GM18511 (cell line): ENCODE data around the gene PTH1R.

Experiments used
- ATAC-seq: cut with Tn5 transposase; IDR thresholded peaks from one replicate; pipeline ENCODE4 v1.9.1; 2021; ENCODE audit warnings: mild to moderate bottlenecking, moderate library complexity; ENCODE audit not compliant: unreplicated experiment

PTH1R gene

DNA sequence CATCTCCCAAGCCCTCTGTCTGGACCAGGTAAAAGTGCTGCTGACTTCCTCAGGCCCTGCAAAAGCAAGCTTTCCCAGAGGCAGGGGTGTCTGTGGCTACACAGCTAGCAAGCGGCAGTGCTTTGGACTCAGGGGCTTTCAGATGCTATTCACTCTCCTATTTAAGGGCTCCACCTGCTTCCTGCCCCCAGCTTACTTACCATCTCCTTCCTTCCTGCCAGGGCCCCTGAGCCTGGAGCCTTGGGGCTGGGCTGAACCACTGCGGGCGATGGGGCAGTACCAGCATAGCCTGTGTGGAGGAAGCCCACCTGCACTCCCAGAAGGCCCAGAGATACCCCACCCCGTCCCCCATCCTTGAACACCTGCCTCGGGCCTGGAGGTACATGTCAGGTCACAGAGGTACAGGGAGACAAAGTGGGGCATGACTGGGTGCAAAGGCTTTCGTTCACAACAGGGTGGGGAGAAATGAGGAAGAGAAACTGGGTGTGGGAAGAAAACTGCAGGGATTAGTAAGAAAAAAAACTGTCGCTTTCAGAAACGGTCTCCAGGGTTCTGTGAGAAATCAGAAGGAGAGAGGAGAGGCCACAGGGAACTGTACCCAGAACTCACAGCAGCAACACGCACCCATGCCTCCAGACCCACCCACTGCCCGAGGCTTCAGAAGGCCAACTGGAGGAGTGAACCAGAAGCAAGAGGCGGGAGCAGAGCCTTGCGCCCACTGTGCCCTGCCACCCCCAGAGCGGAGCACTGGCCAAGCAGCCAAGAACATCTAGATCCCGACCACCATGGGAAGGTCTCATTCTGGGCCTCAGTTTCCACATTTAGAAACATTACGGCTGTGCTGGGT, 49.6 kb downstream of the PTH1R start:
- ATAC-seq: peak; percentile 71

DNA sequence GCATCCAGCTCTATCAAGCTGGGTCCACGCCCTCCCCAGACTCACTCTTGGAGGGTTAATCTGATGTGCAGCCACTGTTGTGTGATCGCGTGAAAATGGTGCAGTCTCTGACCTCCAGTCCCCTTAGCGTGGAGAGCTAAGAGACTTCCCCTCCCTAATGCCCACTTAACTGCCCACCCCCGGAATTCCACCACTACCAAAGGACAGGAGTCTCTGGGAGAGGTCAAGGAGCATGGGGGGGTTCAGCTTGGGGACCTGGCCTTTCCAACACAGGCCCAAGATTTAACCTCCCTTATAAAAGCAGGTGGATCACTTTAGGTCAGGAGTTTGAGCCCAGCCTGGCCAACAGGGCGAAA, 50.2 kb downstream of the PTH1R start:
- no peak for ATAC-seq

DNA sequence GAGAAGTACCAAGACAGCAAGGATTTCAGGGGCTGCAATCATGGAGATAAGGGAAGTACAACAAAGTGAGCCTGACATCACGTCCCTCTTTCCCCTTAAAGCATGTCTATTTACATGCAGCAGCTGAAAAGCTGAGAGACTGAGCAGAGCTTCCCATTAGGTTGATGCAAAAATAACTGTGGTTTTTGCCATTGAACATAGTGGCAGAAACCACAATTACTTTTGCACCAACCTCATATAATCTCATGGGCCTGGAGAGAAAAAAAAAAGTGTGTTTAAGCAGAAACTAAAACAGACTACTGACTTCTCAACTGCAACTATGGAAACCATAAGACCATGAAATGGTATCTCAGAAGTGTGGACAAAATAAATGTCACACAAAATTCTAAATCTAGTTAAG, 50.8 kb downstream of the PTH1R start:
- no peak for ATAC-seq

DNA sequence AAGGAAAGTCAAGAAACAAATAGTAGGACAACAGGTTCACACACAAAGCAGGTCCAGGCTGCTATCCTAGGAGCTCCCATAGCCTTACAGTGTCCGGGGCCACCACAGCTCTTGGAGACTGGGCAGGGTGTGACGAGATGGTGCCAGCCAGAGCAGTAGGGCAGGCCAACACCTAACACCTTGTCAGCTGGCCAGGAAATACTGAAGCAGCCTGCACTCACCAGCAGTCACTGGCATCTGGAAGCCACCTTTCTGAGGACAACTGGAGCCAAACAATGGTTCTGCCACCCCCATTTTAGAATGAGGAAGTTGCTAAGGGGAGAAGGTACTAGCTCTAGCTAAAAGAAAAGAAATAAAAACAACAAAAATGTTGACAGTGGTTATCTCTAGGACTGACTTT, 51.8 kb downstream of the PTH1R start:
- no peak for ATAC-seq

DNA sequence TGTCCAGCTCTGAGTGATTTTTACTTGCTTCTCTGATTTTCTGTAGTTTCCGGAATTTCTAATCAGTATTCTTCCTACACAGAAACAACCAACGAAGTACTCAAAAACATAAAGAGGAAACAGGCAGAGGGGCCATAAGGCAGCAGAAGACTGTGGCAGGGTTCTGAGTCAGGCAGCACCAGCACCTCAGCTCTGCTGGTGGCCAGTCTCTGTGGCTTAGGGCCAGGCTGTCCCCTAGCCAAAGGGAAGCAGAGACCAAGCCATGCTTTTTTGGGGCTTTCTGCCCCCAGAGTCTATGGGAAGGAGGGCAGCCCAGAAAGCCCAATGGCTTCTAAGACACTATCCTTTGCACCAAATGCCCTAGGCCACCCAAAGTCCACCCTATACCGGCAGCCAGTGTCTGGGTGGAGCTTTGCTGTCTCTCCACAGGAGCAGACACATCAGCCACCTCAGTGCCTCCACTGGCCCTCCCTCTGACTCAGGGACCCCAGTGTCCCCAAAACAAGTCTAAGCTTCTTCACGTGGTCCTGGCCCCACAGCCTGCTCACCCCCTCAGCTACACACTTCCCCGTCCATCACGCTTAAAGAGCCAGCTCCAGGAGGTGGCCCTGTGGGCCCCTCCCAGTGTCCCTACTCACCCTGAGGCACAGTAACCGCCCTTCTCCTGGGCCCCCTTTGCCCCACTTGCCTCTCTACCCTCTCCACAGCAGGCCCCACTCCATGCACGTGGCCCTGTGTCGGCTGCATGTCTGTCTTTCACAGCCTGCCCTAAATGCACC, 52.8 kb downstream of the PTH1R start:
- no peak for ATAC-seq

DNA sequence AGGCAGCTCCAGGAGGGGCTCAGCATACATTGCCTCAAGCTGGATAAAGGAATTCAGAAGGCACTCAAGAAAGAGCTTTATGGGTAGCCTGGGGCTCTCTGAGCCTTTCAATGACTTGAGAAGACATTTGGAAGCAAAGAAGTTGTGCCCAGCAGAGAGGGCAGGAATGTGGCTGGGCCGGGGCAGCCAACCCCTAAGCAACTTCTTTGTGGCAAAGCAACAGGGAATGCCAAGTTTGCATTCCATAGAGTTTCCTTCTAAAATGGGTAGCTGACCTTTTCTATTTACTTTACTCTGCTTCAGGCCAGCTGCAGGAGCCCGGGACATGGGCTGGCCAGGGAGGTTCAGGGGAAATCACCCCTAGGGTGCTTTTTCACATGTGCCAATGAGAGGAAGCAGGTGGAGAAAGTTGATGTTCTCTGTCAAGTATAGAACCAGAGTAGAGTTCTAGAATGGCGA, 53.5 kb downstream of the PTH1R start:
- ATAC-seq: no peak

DNA sequence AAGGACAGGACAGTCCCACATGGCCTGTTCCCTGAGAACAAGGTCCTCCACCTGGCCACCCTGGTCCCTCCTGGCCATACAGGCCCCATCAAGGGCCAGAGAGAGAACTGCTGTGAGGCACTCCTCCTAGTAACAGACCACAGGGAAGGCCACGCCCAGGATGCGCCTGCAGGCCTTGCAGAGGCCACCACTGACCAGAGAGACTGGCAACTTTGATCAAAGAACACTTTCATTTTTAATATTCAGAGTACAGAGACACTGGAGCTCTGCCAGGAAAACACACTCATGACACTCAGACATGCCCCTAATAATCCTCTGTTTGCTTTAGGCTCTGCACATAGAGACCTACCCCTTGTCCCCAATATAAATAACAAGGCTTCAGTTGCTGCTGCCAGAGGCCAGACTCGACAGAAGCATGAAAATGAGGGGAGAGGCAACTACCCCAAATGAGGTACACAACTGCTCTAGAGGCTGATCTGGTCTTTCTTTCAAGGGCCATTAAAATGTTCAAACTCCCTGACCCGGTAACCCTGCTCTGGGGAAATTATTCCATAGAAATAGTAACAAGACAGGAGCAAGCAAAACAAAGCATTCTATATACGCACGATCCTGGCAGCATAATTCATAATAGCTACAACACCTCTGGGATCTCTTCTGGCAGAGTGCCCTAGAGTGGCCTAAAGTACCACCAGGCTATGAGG, 54.3 kb downstream of the PTH1R start:
- no peak for ATAC-seq

DNA sequence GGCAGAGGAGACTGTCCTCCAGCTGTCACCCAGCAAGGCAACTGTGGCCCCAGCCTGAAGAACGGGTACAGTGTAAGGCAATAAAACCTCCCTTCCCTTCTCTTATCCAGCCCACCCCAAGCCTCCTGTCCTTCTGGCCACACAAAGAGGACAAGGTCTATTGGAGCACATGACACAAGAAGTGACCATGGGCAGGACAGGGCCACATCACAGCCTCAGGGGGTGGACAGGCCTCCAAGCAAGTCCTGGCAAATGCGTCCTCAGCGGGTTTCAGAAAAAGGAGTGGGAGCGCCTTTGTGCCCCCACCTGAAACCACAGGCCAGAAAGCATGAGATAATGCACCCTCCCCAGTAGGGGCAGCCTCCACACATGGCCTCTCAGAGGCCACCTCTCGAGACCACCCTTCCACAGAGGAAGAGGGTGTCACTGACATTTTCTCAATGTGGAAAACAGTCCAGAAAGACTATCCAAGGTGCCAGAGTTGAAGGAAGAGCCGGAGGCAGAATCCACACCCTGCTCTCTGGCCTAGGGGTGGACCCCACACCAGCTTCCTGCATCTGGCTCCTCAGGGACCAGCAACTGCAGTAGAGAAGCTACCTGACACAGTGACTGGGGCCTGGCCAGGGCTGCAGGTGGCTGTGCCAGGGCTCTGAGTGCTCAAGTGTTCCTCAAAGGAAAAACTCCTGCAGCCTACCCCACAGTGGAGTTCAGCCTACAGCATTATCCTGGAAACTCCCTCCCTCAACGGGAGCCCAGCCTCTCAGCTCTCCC, 55.1 kb downstream of the PTH1R start:
- ATAC-seq: no peak

DNA sequence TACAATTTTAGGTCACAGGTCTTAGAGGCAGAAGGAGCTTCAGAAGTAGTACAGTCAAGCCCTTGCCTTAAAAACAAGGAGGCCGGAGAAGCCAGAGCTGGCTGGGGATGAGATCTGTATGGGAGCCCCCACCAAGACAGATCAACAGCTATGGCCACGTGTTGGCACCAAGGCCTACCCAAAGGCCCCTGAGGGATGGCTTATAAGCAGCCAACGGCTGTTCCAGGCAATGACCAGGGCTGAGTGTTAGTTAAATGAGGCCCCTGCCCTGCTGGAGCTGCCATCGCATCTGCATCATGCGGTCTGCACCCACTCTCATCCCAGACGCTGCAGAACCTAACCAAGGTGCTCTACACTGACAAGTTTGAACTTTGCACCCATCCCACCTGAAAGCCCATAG, 55.7 kb downstream of the PTH1R start:
- ATAC-seq: no peak

DNA sequence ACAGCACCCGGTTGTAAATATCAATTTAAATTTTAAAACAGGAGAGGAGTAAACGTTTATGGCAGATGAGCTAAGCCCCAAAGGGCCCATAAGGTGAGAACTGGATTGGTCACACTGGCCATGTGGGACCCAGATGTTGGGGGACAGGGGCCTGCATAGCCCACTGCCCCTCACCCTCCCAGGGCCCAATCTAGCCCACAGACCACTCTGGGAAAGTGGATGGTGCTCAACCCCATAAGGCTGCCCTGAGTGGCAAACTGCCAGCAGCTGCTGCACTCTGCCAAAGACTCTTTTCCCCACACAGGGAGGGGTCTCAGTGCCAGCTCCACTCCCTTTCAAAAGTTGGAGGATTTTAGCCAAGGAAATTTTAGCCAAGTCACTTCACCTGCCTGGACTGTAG, 56.6 kb downstream of the PTH1R start:
- no peak for ATAC-seq

DNA sequence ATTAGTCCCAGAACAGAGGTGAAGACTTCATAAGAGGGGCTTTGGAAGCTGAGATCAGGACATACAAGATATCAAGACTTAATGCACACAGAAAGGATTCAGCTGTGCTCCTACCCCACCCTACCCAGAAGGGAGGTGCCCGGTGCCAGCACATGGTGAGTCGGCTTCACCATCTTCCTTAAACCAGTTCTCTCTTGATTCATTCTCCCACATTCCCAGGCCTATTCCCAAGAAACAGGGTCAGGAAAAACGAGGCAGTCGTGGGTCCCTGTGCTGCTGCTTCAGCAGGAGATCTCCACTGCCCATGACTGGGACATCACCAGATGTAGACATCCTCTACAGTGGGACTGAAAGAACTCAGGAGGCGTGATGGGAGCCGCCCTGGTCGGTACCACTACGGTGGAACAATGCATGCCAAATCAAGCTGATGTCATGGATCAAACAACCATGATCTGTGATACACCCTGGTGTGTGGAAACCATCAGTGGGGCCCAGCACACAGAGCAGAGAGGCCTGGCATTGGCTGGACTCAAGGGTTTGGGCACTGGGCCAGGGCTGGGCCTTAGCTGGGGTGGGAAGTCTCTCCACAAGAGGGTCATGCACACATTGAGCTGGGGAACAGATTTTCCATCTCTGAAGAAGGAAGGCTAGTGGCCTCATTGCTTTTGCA, 57.1 kb downstream of the PTH1R start:
- no peak for ATAC-seq

DNA sequence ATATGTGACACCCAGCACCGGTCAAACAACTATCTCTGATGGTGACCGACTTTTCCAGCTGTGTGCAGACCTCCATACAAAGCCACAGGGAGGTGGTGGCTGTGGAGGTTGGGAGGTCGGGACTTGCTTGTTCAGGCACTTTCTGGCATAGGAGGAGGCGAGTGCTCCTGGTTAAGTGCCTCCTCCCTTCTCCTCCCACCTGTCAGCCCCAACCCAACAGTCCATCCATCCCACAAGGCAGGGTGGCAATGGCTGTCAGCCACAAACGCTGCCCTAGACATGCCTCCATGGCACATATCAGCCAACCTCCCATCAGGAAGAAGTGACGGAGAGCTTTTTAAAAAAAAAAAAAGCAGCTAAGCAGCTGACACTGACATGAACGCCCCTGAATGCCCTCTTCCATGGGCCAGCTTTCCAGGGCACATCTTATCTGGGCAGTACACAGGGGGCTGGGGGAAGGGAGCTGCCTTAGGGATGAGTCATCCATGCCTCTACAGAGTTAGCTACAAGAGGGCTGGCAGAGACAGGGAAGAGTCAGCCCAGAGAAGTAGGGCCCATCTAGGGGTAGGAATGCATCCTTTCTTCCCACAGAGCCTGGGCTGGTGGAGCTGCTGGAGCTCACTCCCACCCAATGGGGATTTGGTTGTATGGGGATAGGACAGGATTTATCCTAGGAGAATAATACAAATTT, 57.8 kb downstream of the PTH1R start:
- ATAC-seq: no peak

DNA sequence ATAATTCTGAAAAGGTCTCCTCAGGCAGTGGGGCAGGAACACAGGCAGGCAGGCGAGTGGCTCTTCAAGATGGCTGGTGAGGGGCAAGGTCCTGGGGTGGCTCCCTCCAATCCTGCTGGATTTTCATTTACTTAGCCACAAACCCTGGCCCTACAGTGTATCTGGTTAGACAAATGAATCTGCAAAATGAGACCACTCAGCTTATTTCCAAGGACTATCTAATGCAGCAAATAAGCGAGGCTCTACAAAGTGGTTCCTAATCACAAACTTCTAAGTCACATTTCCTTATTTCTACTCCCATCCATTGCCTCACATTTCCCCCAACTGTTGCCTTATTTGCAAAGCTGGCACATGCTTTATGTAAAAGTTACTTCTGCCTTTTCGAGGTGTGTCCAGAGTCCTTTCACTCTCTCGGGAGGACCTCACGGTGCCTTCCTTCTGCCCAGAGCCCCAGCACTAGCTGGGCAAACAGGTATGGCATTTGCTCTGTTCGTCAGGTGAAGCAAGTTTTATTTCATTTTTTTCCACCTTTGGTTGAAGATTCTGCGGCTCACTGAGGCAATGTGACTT, 58.6 kb downstream of the PTH1R start:
- no peak for ATAC-seq

DNA sequence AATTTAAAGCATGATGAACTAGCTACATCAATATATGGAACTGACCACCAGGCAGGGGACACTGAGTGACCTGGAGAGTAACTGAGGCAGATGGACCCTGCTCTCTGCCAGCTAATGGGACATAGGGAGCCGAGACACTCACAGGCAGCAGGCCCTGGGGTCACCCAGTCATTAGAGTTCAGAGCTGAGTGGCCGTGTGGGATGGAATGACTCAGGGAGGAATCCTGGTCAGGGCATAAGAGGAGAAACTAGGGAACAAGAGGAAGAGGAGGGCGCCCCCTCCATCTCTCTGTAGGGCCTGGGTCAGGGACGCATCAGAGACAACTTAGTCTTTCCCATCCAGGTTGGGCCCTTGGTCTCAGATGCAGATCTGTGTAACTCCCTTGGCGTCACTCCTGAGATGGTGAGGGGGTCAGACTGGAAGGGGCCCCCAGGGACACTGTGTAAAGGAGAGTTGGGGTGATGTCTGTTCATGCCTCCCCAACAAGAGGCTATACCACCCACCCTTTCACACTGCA, 59.3 kb downstream of the PTH1R start:
- no peak for ATAC-seq

DNA sequence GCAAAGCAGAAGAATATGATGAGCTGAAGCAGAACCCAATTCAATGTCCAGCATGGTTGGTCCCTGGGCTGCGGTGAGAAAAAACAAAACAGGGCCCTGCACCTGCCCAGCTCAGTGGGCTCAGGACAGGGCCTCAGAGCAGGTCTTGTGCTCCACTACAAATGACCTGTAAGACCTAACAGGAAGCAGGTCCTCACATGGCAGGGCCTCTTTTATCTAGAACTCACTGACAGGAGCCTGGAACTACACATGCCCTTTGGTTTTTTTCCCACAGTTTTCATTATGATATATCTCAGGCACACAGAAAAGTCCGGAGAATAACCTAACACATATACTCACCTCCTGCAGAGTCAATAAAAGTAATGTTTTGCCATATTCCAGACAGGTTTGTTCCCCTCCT, 60.6 kb downstream of the PTH1R start:
- ATAC-seq: no peak

DNA sequence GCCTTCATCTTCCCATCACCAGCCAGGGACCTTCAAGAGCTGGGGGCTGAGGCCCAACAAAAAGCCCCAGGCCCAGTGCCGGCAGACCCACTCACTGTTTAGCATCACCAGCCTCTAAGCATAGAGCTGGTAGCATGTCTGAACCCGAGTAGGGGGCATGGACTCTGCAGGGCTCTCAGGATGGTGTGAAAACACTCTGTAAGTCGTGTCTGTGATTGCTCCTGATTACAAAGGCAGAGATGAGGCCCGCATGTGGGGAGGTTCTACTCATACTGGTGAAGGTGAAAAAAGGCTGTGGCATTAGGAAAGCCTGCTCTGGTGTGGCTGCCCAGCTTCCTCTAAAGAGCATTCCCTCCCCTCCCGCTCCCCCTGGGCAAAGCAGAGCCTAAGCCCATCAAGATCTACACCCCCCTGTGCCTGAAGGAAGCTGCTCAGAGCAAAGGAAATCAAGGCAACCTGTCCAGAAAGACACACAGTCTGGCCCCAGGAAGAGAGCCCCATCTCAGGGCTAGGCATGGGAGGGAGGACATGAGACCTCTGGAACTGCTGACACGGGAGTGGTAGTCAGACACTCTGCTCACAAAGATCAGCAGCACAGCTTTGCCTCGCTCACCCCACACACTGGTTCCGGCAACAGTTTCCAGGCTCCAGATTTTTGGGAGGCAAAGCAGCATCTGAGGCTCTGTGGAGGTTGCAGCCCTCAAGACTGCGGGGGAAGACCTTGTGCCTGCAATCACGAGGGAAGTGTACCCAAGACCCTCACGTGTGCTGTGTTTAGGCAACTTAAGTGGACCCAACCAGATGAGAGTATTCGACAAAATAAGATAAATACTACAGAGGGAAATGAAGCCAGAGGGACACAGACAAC, 62.3 kb downstream of the PTH1R start:
- no peak for ATAC-seq

DNA sequence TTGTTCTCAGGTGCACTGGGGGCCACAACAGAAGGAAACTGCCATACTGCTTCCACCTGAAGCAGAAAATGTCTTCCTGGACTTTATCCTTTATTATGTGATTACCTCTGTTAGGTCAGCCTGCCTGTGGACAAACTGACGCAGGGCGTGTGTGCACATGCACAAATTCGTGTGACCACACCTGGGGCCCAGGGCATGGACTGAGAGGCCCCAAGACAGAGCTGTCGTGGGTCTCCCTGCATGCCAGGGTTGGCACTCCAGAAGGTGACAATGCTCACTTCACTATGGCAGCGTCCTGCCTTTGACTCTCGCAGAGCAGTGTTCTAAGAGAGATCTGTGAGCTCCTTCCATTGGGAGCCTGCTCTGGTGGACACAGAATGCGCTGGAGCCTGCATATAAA, 64.6 kb downstream of the PTH1R start:
- no peak for ATAC-seq

DNA sequence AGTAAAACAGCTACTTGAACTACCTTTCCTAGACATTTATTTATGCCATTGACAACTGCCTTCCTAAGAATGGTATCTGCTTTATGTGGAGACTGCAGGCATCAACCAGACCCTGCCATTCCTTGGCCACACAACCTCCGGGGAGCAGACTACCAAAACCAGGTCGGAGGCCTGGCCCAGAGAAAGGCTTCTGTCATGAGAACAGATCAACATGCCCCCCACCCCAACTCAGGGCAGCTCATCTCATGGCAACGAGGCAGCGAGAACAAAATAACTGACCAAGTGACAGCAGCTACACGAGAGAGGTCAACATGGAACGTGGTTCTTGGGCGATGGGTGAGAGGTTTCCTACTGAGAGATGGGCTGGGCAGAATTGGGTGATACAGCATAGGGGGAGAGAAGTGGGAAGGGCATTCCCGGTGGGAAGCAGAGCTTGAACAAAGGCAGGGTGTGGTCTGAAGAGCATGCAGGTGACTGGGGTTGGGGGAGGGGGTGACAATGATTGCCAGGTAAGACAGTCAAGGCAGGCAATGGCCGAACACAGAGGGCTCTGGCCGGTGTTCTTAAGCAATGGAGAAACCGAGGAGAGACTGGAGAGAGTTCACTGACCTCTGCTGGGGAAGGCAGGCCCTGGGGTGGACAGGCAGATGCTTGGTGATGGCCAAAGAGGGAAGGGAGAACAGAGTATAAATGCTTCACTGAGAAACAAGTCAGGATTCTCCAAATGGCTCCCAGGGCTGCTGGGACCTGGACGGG, 65.1 kb downstream of the PTH1R start:
- no peak for ATAC-seq
